Retina (tissue), 1 donor: Measurements from ENCODE around the gene BCL6.

Experiments used
- DNase-seq: peaks from one replicate; pipeline ENCODE4 v3.0.0-alpha.2; 2016

Gene BCL6

GRCh38 chr3:187745201-187746058 is at the start of gene BCL6:
TSS of gene BCL6 (minus strand) at chr3:187745468. CDS start at chr3:187733693, 11,775 bp downstream.
- peak; percentile 98 for DNase-seq

- DNase-seq = no peak
These were observed 49.5 kb upstream of the BCL6 start for GRCh38 chr3:187794731-187795130.

DNA sequence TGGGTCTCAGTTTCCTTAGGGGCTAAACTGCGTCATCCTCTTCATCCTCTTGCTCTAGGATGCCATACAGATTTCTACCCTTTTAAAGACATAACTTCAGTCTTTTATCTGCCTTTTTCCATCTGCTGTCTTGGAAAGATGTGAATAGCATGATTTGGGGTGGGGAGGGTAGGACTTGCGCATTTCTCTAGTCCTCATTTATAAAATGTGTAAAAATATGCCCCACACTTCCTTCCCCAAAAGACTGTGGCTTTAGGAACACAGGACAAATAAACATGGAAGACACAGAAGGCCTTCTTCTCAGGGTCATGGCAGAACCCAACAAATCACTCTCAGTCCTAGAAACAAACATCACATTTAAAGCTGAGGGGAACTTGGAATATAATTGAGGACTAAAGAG is 48.4 kb upstream of the BCL6 start:
- no peak for DNase-seq

DNA sequence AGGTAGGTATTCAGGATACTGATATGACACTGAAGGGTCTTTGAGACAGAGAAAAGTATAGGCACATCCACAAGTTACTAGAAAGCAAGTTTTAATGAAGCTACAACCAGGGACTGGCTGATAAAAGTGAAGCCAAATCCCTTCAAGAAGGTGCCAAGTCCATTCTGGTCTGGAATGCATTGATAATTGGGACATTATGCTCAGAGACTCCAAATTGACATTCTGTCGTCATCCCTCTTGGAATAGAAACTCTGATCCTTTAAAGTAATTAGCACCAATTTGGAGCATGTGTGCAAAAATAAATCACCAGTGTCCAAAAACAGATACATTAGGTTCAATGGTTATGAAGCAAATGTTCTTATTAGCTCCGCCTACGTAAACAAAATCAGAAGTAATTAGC is 47.3 kb upstream of the BCL6 start:
- DNase-seq = no peak

- DNase-seq = no peak
These were observed 44.6 kb upstream of the BCL6 start for GRCh38 chr3:187789872-187790271.

GRCh38 chr3:187788984-187789857 is 44.0 kb upstream of the BCL6 start:
- no peak for DNase-seq

GRCh38 chr3:187783098-187783497 is 37.8 kb upstream of the BCL6 start:
- no peak for DNase-seq

DNA sequence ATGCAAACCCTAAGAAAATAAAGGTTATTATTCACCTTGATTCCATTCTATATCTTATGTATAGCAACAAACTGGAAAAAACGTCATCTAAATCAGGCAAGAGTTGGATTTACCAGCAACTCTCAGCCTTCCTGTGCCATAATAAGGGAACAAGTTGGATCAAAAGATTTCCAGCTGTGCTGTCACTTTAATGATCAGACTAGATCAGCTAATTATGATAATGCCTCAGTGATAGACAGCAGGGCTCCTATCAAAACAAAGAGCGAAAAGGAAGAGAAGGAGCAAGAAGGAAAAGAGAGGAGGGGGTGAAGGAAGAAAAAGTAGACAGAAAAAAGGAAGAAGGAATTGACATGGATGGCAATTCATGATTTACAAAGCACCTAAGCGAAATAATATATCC is 36.7 kb upstream of the BCL6 start:
- peak; percentile 16 for DNase-seq

- no peak for DNase-seq
These were observed 35.7 kb upstream of the BCL6 start for GRCh38 chr3:187781001-187781400.

GRCh38 chr3:187778726-187779125 is 33.5 kb upstream of the BCL6 start:
- DNase-seq = no peak

DNA sequence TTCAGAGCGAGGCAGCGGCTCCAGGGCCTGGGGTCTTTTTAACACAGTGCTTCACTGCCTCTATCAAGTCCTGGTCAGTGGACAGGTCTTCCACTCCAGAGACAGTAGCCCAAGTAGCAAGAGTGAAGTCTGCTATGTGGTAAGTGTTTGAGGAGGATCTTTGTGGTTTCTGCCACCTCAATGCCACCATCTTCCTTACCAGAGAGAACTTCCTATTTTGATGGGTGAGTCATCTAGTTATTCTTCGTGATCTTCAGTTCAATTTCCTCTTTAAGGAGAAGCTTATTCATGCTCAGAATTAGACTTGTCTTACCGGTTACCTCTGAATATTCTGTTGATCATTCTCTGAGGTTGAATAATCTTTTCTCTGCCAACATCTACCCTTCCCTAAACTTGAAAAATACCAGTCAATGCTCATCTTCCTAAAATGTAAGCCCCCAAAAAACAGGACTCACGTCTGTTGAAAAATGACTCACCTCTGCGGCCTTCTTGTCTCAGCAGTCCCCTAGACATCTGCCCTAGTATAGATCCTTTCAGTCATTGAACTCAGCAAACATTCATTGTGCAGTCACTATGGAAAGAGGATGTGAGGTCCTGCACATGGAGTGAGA is 32.2 kb upstream of the BCL6 start:
- no peak for DNase-seq

DNA sequence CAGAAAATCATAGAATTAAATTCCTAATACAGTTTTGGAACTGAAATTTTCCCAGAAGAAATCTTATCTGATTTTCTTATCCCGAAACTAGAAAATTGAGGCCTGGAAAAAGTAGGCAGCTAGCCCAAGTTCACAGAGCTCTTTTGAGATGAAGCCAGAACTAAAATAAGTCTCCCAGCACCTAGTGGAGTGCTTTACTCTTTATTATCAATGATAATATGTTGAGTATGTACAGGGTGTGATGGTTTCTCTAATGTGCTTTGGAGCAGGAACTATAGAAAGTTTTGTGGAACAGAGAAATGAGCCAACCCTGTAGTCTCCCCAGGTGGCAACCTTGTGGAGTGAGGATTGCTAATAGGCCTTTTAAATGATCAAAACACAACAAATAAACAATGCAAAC is 30.3 kb upstream of the BCL6 start:
- no peak for DNase-seq

GRCh38 chr3:187774185-187774789 is 29.0 kb upstream of the BCL6 start:
- DNase-seq = no peak

- DNase-seq = no peak
These were observed 28.2 kb upstream of the BCL6 start for GRCh38 chr3:187773233-187774184.

GRCh38 chr3:187770224-187770623 is 25.0 kb upstream of the BCL6 start:
- no peak for DNase-seq

DNA sequence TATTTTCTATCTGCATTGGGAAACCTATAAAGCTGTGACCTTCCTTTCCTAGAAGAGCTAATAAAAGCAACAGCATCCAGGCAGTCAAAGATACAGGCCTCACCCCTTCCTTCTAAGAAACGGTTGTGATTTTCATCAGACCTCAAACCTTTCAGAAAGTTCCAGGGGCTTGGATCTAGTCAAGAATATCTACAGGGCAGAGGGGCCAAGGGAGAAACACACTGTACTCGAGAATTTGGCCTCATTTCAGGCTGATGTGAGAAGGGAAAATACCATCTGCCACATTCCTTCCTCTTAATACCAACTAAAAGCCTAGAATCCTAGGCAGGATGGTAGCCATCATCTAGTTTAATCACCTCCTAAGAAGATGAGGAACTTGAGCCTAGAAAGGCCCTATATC is 24.5 kb upstream of the BCL6 start:
- DNase-seq = no peak

DNA sequence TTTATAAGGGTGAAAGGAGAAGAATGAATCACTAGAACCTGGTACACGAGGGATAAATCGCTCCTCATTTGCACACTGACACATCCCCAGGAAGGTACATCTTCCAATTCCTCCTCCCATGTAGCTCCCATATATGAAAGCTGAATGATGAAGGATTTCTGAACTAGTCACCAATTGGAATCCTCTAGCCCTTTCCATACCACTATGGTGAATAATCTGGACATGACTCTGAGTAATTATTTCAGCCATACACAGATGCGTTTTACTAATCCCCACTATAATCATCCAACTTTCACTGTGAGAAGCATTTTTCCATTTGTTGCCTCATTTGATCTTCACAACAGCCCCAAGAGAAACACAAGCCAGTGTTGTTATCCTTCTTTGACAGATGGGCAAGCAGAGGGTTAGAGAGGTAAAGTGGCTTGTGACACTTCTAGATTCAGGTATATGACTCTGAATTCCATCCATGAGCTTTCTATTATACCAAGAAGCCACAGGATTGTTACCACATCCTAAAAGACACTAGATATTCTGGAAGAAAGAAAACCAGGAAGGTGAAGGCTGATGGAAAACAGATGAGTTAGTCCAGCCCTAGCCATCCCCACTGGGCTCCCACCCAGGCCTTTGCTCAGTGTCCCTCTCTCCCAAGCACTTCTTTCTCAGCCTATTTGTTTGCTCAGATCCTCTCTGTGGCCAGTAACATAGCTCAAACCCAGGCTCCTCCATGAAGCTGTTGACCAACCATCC is 22.2 kb upstream of the BCL6 start:
- DNase-seq = no peak

DNA sequence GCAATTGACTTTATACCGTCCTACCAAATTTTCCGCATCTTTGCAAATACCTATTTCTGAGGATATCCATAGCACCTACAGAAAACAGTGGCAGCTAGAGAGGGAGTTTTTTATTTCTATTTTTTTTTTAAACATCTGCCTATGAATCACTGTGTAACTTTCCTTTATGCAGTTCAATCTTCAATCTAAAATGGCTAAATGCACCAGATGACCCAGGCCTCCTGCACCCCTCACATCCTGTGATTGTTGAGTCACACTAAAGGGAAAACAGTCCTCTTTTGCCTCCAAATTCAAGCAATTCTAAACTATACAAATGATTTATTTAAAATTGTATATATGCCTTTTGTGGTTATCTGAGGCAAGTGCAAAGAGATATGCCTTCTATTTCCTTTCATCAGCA is 20.1 kb upstream of the BCL6 start:
- no peak for DNase-seq

- no peak for DNase-seq
These were observed 18.8 kb upstream of the BCL6 start for GRCh38 chr3:187763850-187764648.

- no peak for DNase-seq
These were observed 17.5 kb upstream of the BCL6 start for GRCh38 chr3:187762792-187763191.
